ENCODE results near the gene KRT85.

- TF ChIP-seq, protein P1, sequence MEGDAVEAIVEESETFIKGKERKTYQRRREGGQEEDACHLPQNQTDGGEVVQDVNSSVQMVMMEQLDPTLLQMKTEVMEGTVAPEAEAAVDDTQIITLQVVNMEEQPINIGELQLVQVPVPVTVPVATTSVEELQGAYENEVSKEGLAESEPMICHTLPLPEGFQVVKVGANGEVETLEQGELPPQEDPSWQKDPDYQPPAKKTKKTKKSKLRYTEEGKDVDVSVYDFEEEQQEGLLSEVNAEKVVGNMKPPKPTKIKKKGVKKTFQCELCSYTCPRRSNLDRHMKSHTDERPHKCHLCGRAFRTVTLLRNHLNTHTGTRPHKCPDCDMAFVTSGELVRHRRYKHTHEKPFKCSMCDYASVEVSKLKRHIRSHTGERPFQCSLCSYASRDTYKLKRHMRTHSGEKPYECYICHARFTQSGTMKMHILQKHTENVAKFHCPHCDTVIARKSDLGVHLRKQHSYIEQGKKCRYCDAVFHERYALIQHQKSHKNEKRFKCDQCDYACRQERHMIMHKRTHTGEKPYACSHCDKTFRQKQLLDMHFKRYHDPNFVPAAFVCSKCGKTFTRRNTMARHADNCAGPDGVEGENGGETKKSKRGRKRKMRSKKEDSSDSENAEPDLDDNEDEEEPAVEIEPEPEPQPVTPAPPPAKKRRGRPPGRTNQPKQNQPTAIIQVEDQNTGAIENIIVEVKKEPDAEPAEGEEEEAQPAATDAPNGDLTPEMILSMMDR (conservative IDR thresholded peaks at IDR 0.05; ENCODE audit: low read length) = no peak; the same call in 1 of the 2 replicates
- no peak for TF ChIP-seq EZH2phosphoT487 (IDR thresholded peaks at IDR 0.05; ENCODE audit: borderline replicate concordance, low read depth, low read length)
Observed at GRCh38 chr12:52327830-52328500, 39.3 kb downstream of the KRT85 start.
